HT1080 (cell line): Measurements from ENCODE around the gene IL12RB2. TPM values are rescaled to one million over a fixed set of nuclear protein-coding genes. Genes with fewer than 3 reads are reported as not detected.
"Not testable (repeated sequence)": the region's sequence is repeated elsewhere in the genome, so short reads cannot be mapped to it uniquely, and the experiment has no call there.

Source experiments
- DNase-seq: peaks from one replicate; pipeline ENCODE4 v3.0.0-alpha.2; 2015; ENCODE audit warnings: low read depth
- total RNA-seq: library from RNA; depleted of rRNA; stranded (reverse); fragments of >200 nt; shearing (Covaris generic); gene quantifications from 2 replicates; pipeline ENCODE4 v1.2.3, GENCODE V29; 2014

Gene IL12RB2
- total RNA-seq, 1 experiment from 2014 or later = not detected

DNA sequence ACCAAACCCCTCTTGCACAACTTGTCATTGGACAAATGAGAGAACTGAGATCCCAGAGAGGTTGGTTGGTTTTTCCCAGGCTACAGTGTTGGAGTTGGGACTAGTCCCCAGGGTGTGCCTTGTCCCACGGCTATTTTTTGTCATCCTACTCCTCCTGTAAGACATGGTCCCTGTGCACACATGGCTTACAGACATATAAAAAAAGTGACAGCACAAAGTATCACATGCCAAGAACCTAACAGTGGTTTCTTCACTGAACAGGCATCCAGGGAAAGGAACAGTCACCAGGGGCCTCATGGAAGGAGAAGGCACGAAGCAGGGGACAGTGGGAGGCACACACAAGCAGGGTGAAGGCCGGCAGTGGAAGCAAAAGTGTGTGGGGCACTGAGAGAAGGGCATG is 86.1 kb downstream of the IL12RB2 start:
- DNase-seq = no peak

DNA sequence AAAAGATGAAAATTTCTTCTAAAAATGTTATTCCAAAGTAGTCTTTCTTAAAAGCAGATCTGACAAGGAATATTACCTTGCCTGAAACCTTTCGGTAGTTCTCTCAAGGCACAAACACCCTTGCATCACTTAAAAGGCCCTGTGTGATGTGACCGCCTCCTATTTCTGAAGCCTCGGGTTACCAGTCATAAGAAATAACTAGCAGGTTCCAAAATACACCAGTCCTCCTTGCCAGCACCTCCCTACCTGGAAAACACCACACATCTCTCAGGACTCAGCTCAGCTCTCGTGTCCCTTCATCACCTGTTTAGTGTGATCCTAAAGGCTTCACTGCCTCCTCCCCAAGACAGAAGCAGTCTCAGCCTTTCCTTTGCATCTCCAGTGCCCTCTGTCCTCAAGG is 86.9 kb downstream of the IL12RB2 start:
- DNase-seq = no peak

GRCh38 chr1:67399199-67399993 is 91.7 kb downstream of the IL12RB2 start:
- no peak for DNase-seq

DNA sequence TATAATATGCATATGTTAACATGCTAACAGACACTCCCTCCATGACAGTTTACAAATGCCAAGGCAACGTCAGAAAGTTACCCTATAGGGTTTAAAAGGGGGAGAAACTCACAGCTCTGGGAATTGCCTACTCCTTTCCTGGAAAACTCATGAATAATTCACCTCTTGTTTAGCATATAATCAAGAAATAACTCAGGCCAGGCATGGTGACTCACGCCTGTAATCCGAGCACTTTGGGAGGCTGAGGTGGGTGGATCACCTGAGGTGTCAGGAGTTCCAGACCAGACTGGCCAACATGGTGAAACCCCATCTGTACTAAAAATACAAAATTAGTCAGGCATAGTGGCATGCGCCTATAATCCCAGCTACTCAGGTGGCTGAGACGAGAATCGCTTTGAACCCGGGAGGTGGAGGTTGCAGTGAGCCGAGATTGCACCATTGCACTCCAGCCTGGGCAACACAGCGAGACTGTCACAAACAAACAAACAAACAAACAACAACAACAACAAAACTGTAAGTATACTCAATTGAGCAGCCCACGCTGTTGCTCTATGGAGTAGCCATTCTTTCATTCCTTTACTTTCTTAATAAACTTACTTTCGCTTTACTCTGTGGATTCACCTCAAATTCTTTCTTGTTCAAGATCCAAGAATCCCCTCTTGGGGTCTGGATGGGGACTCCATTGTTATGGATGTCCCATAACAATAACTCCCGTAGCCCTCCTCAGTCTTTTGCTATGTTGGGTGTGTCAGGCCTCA is 92.5 kb downstream of the IL12RB2 start:
- peak; percentile 93 for DNase-seq

DNA sequence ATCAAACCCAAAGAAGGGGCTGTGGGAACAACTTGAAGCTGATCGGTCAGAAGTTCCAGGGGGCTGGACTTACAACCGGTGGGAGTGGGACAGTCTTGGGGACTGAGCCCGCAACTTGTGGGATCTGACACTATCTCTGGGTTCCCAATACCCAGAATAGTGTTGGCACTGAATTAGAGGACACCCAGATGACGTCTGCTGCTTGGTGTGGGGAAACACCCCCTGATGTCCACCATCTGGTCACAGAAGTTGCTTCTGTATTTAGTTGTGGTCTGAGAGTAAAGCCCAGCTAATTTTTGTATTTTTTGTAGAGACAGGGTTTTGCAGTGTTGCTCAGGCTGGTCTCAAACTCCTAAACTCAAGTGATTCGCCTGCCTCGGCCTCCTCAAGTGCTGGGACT is 93.8 kb downstream of the IL12RB2 start:
- DNase-seq = no peak

GRCh38 chr1:67404212-67404620 is 96.5 kb downstream of the IL12RB2 start:
- peak; percentile 63 for DNase-seq

GRCh38 chr1:67405473-67406245 is 98.0 kb downstream of the IL12RB2 start:
- DNase-seq = no peak

- DNase-seq = no peak
Measured at GRCh38 chr1:67407498-67407897, 99.8 kb downstream of the IL12RB2 start.

- no peak for DNase-seq
Measured at GRCh38 chr1:67408148-67408547, 100.5 kb downstream of the IL12RB2 start.

DNA sequence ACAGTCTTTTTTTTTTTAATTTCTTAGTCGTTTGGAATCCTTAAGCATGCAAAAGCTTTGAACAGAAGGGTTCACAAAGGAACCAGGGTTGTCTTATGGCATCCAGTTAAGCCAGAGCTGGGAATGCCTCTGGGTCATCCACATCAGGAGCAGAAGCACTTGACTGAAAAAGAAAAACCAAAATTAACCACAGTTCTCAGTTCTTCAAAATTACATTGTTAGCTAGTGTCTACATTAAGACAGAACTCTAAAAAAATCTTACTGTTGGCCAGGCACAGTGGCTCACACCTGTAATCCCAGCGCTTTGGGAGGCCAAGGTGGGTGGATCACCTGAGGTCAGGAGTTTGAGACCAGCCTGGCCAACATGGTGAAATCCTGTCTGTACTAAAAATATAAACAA is 105.4 kb downstream of the IL12RB2 start:
- DNase-seq = not testable (repeated sequence)

DNA sequence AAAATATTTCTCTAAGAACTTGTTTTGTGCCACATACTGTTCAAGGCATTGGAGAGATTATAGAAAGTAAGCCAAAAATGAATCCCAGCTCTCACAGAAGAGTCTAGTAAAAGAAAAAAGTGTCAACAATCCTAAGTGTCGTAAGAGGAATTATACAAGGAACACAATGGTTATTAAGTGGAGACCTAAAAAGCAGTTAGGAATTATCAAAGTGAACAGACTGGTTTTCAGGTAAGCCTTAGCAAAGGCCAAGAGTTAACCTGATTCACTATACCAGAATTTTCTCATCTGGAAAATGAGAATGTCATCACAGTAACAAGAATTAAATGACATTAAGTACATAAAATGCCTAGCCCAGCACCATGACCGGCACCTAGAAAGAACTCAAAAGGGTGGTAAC is 106.9 kb downstream of the IL12RB2 start:
- no peak for DNase-seq

DNA sequence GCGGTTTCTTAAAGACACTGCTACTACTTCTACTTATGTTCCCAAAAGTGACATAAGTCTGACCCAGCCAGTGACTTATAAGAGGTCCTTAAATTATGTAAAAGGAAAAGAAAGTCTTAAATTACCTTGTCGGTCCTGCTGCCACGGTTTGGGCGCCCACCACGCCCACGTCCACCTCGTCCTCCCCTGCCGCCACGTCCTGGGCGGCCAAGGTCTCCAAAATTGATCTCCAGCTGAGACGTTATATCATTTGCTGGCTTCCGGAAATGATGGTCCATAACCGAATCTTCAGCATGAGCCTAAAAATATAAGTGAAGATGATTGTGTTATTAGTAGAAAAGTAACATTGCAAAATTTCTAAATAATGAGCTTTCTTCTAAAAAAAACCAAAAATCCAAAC is 107.4 kb downstream of the IL12RB2 start:
- no peak for DNase-seq

- not testable (repeated sequence) for DNase-seq
Measured at GRCh38 chr1:67417733-67418132, 110.1 kb downstream of the IL12RB2 start.

DNA sequence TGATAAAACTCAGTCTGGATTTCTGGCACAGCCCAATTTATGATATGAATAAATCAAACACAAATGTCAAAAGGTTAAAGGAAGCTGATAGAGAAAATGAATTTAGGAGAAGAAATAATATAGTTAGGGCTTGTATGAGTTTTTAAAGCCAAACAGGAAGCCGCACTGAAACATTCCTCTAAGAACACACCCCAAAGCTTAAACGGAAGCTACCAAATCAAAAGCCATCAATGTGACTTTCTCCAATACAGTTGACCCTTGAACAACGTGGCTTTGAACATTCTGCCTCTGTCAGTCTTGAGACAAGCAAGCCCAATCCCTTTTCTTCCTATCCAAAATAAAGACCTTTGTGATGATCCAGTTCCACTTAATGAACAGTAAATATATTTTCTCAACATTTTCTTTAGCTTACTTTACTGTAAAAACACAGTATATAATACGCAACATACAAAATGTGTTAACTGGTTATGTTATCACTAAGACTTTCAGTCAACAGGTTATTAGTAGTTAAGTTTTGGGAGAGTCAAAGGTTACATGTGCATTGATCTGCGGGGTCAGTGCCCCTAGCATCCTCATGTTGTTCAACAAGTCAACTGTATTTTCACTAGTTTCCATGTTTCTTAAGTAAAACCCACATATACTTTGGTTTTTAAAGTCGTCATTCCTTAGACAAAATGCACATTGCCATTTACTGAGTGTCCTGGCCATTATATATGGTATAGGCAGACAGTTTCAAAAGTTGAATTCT is 111.3 kb downstream of the IL12RB2 start:
- DNase-seq = no peak

- no peak for DNase-seq
Measured at GRCh38 chr1:67420835-67421492, 113.3 kb downstream of the IL12RB2 start.

DNA sequence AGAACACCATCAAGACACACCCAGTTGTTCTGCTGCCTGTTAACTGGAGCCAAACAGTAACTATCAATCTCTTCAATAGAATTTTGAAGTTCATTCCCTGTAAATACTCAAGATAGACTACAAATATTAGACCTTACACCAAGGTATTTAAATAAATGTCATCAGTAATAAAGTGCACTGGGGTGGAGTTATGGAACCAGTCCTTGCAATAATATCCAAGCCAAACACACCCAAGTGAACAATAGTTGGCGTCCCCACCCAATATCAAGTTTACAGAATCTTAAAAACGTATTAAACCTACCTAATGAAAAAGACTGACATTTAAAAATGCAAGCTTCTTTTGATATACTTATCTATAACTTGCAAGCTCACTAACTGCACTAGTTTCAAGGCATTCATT is 119.8 kb downstream of the IL12RB2 start:
- DNase-seq = no peak

GRCh38 chr1:67427947-67428346 is 120.3 kb downstream of the IL12RB2 start:
- DNase-seq = no peak

DNA sequence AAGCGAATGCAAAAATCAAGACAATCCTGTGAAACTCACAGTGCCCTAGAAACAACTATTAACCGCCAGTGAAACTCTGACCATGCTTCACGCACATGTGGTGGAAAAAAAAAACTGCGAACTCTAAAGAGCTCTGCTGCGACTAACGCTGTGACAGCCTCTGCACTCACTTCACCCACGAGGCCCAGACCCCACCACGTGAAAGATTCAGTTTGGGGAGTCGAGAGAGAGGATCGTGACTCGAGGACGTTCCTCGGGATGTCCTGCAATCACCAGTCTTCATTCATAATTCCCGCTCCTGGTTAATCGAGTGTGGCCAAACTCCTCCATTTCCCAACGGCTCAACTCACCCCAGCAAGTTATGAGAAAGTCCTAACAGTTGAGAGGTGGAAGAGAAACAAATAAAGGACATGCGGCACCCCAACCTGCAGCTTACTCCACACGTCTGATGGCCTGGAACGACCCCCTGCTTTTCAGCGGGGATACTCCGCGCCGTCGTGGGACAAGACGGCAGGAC is 121.4 kb downstream of the IL12RB2 start:
- DNase-seq = peak; percentile 35

- peak; percentile 30 for DNase-seq
Measured at GRCh38 chr1:67429528-67430357, 122.1 kb downstream of the IL12RB2 start.
